ENCODE measurements around the gene CFAP97D2.

CFAP97D2 gene

DNA sequence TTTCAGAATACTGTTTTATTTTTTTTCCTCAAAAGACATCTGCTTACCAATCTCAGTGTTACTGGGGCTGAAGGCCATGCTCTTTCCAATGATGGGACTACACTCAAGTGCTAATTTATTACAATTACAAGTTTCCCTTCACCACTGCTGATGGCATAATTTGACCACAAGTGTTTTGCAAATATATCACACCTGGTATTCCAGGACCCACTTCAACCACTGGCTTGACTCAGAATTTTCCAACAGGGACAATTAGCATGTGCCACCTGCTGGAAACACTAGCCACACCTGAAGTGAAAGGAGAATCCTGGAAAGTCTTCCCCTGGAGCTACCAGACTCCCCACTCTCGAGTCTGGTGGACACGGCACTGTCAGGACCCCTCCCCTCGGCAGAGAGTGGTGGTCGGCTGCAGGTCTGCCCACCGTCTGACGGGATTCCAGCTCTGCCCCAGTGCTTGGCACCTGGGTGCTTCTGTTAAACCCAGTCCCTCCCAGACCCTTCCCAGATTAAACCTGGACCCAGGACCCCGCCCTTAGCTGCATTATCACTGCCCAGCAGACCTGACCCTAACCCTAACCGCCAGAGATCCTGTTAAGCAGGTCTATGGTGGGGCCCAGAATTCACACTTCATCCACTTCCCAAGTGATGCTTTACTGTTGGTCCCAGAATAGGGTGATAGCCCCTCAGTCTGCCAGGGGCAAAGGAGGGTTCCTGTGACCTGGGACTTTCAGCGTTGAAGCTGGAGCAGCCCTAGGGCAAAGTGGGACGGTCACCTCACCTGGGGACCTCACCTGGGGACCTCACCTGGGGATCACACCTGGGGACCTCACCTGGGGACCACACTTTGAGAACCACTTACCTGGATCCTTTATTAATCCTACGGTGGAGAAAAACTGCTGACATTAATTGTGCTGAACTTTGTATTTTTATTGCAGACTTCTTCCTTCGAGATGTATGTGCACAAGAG is 29.0 kb upstream of the CFAP97D2 start:
- Histone ChIP-seq H3K27ac (ENCODE audit: insufficient read depth, low read depth, low read length, poor library complexity, severe bottlenecking) (no peak overlapping the region), H3K36me3 (ENCODE audit: control insufficient read depth, insufficient read depth, low read length) (no peaks in the 10 kb centered on the region), H3K4me1 (ENCODE audit: control insufficient read depth, insufficient read depth, low read length) (no peaks in the 10 kb centered on the region), H3K4me3 (ENCODE audit: insufficient read depth, low read depth, low read length) (no peak overlapping the region), H3K27me3 (ENCODE audit: control insufficient read depth, insufficient read depth, low read length, poor library complexity, severe bottlenecking) (no peaks in the 10 kb centered on the region), H3K9me3 (ENCODE audit: control insufficient read depth, low read length) (no peaks in the 10 kb centered on the region)
- WGBS, 2 experiments, result 92 to 93% methylated on average over 11 to 12 of the region's 12 CpGs

DNA sequence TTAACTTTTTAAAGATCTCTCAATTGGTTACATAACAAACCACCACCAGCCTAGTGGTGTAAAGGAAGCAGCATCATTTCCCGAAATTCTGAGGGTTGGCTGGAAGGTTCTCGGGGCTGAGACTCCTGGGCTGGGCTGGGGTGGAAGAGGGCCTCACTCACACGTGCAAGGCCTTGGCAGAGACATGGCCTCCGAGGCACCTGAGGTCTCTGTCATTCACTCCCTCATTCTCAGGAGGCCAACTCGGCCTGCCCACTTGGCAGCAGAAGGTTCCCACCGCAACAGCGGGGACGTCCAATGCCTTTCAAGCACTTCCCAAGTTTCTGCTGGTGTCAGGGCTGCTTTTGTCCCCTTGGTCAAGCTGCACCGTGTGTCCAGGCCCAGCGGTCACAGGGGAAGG is 28.0 kb upstream of the CFAP97D2 start:
- Histone ChIP-seq H3K27me3 (ENCODE audit: control insufficient read depth, insufficient read depth, low read length, poor library complexity, severe bottlenecking) (no peaks in the 10 kb centered on the region), H3K27ac (ENCODE audit: insufficient read depth, low read depth, low read length, poor library complexity, severe bottlenecking) (no peak overlapping the region), H3K4me1 (ENCODE audit: control insufficient read depth, insufficient read depth, low read length) (no peaks in the 10 kb centered on the region), H3K36me3 (ENCODE audit: control insufficient read depth, insufficient read depth, low read length) (no peaks in the 10 kb centered on the region), H3K4me3 (ENCODE audit: insufficient read depth, low read depth, low read length) (no peak overlapping the region), H3K9me3 (ENCODE audit: control insufficient read depth, low read length) (no peaks in the 10 kb centered on the region)
- 89 to 93% methylated on average over 10 of the region's 10 CpGs for WGBS, 2 experiments

DNA sequence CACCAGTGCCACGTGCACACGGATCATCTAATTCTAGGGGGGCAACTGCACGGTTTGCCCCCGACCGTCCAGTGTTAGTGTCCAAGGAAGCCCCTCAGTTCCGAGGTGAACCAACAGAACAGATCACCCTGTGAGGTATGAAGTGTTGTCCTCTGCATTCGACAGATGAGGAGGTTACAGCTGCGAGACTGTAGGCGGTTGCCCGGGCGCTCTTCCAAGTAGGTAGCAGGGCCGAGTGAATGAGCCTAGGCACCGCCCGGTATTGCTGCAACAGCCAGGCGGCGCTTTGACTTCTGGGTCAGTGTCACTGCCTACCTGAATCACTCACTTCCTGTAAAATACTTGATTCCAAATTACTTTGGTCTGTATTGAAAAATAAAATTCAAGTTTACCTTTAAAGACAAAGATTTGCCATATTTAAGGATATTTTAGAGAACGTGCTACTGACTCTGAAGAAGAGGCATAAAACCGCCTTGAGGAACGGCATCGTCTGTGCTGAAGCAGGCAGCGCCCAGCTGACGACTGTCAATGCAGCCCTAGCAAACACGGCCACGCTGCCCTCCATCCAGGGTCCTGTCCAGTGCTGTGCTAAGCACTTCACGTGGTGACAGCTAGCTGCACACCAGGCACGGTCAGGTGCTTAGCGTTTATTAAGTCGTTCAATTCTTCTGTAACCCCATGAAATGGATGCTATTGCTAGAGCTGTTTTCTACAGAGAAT is 27.3 kb upstream of the CFAP97D2 start:
- WGBS, 2 experiments, result 93 to 94% methylated on average over 28 of the region's 28 CpGs
- Histone ChIP-seq H3K9me3 (ENCODE audit: control insufficient read depth, low read length) (no peaks in the 10 kb centered on the region), H3K4me1 (ENCODE audit: control insufficient read depth, insufficient read depth, low read length) (no peaks in the 10 kb centered on the region), H3K4me3 (ENCODE audit: insufficient read depth, low read depth, low read length) (no peak overlapping the region), H3K27me3 (ENCODE audit: control insufficient read depth, insufficient read depth, low read length, poor library complexity, severe bottlenecking) (no peaks in the 10 kb centered on the region), H3K27ac (ENCODE audit: insufficient read depth, low read depth, low read length, poor library complexity, severe bottlenecking) (no peak overlapping the region), H3K36me3 (ENCODE audit: control insufficient read depth, insufficient read depth, low read length) (no peaks in the 10 kb centered on the region)

DNA sequence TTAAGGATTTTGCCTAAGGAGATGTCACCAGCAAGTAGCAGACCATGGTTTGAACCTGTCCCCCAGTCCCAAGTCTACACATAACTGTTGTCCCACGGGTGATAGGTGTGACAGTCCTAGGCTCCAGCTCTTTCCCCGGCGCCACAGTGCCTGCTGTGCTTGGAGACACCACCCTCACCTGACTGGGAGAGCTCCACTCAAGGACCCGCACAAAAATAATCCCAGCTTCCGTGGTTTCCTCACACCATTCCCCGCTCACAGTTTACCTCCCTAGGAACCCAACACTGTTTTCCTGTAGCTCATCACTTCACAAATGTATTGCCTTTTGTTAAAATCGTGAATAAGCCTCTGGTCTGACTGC is 26.8 kb upstream of the CFAP97D2 start:
- no peaks in the 10 kb centered on the region for H3K4me1 ChIP-seq (ENCODE audit: control insufficient read depth, insufficient read depth, low read length)
- WGBS, 2 experiments, result 87 to 89% methylated on average over 7 of the region's 7 CpGs

DNA sequence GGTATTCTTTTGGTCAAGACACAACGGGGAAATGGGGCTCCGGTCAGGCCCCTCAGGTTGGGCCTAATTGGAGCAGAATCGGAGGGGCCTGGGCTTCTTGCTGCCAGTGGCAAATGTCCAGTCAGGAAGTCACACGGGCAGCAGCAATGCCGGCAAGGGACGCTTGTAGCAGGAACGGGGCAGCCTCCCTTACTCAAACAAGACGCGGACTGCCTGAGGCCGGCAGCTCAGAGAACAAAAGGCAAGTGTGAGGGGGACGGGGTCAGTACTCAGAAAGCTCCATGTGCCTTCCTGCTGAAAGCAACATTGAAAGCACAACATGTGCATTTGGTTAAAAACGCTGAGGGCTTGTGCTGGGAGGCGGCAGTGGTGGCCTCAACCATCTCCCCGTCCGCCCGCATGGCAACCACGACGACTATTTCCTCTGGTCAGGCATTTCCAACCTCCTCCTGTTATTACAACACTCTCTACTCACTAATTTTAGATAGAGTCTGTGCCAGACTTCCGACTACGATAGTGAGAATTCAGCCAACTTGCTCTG is 26.2 kb upstream of the CFAP97D2 start:
- Histone ChIP-seq H3K9me3 (ENCODE audit: control insufficient read depth, low read length) (no peaks in the 10 kb centered on the region), H3K27me3 (ENCODE audit: control insufficient read depth, insufficient read depth, low read length, poor library complexity, severe bottlenecking) (no peaks in the 10 kb centered on the region), H3K4me1 (ENCODE audit: control insufficient read depth, insufficient read depth, low read length) (no peaks in the 10 kb centered on the region), H3K36me3 (ENCODE audit: control insufficient read depth, insufficient read depth, low read length) (no peaks in the 10 kb centered on the region), H3K27ac (ENCODE audit: insufficient read depth, low read depth, low read length, poor library complexity, severe bottlenecking) (no peak overlapping the region), H3K4me3 (ENCODE audit: insufficient read depth, low read depth, low read length) (no peak overlapping the region)
- WGBS, 2 experiments, result 65 to 70% methylated on average over 20 of the region's 20 CpGs

More for the DNA sequence above, 26.8 kb upstream of the CFAP97D2 start:
- Histone ChIP-seq H3K27me3 (ENCODE audit: control insufficient read depth, insufficient read depth, low read length, poor library complexity, severe bottlenecking) (no peaks in the 10 kb centered on the region), H3K4me3 (ENCODE audit: insufficient read depth, low read depth, low read length) (no peak overlapping the region), H3K9me3 (ENCODE audit: control insufficient read depth, low read length) (no peaks in the 10 kb centered on the region), H3K36me3 (ENCODE audit: control insufficient read depth, insufficient read depth, low read length) (no peaks in the 10 kb centered on the region), H3K27ac (ENCODE audit: insufficient read depth, low read depth, low read length, poor library complexity, severe bottlenecking) (no peak overlapping the region)

DNA sequence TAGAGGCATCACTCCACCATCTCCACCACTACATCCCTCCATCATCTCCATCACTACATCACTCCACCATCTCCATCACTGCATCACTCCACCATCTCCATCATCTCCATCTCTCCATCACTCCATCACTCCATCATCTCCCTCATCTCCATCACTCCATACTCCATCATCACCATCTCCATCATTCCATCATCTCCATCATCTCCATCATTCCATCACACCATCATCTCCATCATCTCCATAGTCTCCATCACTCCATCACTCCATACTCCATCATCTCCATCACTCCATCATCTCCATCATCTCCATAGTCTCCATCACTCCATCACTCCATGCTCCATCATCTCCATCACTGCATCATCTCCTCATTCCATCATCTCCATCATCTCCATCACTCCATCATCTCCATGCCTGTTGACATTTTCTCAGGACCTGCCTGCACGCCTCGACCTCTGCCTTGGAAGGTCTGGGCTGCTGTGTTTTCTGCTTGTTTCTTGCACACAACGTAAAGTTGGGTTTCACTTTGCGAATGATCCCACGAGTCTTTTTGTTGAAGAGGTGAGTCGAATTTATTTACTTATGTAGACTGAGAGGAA is 25.5 kb upstream of the CFAP97D2 start:
- Histone ChIP-seq H3K27me3 (ENCODE audit: control insufficient read depth, insufficient read depth, low read length, poor library complexity, severe bottlenecking) (no peaks in the 10 kb centered on the region), H3K4me1 (ENCODE audit: control insufficient read depth, insufficient read depth, low read length) (no peaks in the 10 kb centered on the region), H3K4me3 (ENCODE audit: insufficient read depth, low read depth, low read length) (no peak overlapping the region), H3K9me3 (ENCODE audit: control insufficient read depth, low read length) (no peaks in the 10 kb centered on the region), H3K36me3 (ENCODE audit: control insufficient read depth, insufficient read depth, low read length) (no peaks in the 10 kb centered on the region), H3K27ac (ENCODE audit: insufficient read depth, low read depth, low read length, poor library complexity, severe bottlenecking) (no peak overlapping the region)
- WGBS, 2 experiments, result 95% methylated on average over 6 of the region's 6 CpGs

DNA sequence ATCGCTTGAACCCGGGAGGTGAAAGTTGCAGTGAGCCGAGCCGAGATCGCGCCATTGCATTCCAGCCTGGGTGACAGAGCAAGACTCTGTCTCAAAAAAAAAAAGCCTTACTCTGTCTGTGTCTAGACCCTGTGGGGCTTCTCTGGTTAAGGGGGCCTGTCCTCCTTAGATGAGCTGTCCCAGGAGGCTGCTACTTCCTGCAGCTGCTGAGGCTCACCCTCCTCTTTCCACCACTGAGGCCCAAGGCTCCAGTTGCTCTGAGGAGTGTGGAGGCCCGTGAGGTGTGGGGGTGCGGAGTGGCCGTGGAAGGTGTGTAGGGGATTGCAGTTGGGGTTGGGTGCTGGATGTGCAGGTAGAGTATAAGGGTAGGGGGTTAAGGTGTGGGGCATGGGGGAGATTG is 24.6 kb upstream of the CFAP97D2 start:
- no peaks in the 10 kb centered on the region for H3K36me3 ChIP-seq (ENCODE audit: control insufficient read depth, insufficient read depth, low read length)
- H3K4me3 ChIP-seq (ENCODE audit: insufficient read depth, low read depth, low read length), result no peak overlapping the region
- 93 to 94% methylated on average over 9 of the region's 9 CpGs for WGBS, 2 experiments

DNA sequence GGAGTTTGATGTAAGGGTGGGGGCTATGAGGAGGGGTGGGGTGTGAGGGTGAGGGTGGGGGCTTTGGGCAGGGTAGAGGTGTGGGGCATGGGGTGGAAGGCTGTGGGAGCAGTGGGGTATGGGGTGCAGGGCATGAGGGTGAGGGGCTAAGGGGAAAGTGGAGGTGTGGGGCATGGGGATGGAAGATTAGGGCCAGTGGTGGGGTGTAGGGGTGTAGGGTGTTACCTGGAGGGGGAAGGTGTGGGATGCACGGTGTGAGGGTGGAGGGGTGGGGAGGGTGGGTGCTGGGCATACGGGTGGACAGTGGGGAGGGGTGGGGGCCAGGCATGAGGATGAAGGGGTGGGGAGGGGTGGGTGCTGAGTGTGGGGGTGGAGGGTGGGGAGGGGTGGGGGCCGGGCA is 23.7 kb upstream of the CFAP97D2 start:
- Histone ChIP-seq H3K27ac (ENCODE audit: insufficient read depth, low read depth, low read length, poor library complexity, severe bottlenecking) (no peak overlapping the region), H3K4me3 (ENCODE audit: insufficient read depth, low read depth, low read length) (no peak overlapping the region), H3K36me3 (ENCODE audit: control insufficient read depth, insufficient read depth, low read length) (no peaks in the 10 kb centered on the region), H3K9me3 (ENCODE audit: control insufficient read depth, low read length) (no peaks in the 10 kb centered on the region), H3K27me3 (ENCODE audit: control insufficient read depth, insufficient read depth, low read length, poor library complexity, severe bottlenecking) (no peaks in the 10 kb centered on the region), H3K4me1 (ENCODE audit: control insufficient read depth, insufficient read depth, low read length) (no peaks in the 10 kb centered on the region)
- WGBS, 2 experiments, result no CpG with 5 or more reads among the region's 3 CpGs

More for the DNA sequence above, 24.6 kb upstream of the CFAP97D2 start:
- no peaks in the 10 kb centered on the region for H3K27me3 ChIP-seq (ENCODE audit: control insufficient read depth, insufficient read depth, low read length, poor library complexity, severe bottlenecking)
- H3K4me1 ChIP-seq (ENCODE audit: control insufficient read depth, insufficient read depth, low read length), result no peaks in the 10 kb centered on the region
- H3K27ac ChIP-seq (ENCODE audit: insufficient read depth, low read depth, low read length, poor library complexity, severe bottlenecking), result no peak overlapping the region
- no peaks in the 10 kb centered on the region for H3K9me3 ChIP-seq (ENCODE audit: control insufficient read depth, low read length)

DNA sequence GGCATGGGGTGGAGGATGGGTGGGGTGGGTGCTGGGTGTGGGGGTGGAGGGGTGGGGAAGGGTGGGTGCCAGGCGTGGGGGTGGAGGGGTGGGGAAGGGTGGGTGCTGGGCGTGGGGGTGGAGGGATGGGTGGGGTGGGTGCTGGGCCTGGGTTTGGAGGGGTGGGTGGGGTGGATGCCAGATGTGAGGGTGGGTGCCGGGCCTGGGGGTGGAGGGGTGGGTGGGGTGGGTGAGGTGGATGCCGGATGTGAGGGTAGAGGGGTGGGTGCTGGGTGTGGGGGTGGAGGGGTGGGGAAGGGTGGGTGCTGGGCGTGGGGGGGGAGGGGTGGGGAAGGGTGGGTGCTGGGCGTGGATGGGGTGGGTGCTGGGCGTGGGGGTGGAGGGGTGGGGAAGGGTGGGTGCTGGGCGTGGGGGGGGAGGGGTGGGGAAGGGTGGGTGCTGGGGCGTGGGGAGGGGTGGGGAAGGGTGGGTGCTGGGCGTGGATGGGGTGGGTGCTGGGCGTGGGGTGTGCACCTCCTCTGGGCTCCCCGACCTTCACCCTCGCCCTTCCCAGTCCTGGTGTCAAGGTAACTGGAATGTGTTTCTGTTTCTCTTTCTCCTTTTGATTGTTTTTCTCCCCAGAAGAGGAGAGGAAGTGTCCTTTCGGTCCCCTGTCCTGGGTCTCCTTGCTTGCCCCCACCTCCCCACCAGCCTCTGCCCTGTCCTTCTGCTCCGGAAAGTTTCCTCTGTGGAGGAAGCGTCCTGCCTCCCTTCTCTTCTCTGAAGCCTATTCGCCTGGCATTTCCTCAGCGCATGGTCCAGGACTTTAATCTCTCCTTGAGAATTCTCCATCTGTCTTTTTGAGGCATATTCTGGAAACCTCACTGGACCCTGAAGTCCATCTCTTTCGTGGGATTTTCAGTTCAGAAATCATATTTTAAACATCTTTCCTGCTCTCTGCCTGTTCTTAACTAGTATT is 22.9 kb upstream of the CFAP97D2 start:
- H3K4me3 ChIP-seq (ENCODE audit: insufficient read depth, low read depth, low read length), result no peak overlapping the region
- no peak overlapping the region for H3K27ac ChIP-seq (ENCODE audit: insufficient read depth, low read depth, low read length, poor library complexity, severe bottlenecking)
- WGBS, 2 experiments, result 88 to 90% methylated on average over 10 of the region's 19 CpGs
- H3K36me3 ChIP-seq (ENCODE audit: control insufficient read depth, insufficient read depth, low read length), result no peaks in the 10 kb centered on the region
- no peaks in the 10 kb centered on the region for H3K27me3 ChIP-seq (ENCODE audit: control insufficient read depth, insufficient read depth, low read length, poor library complexity, severe bottlenecking)
- H3K4me1 ChIP-seq (ENCODE audit: control insufficient read depth, insufficient read depth, low read length), result no peaks in the 10 kb centered on the region
- no peaks in the 10 kb centered on the region for H3K9me3 ChIP-seq (ENCODE audit: control insufficient read depth, low read length)

Measured in ectodermal cell (in vitro differentiated cells).